Ascending aorta (tissue), 2 donors: Measurements from ENCODE around the gene SCG2. TPM values are rescaled to one million over a fixed set of nuclear protein-coding genes. Genes with fewer than 3 reads are reported as not detected.

Experiments used
- DNase-seq, 2 donors: peaks; one replicate each; pipeline ENCODE4 v3.0.0-alpha.2; 2019; ENCODE audit warnings: low spot score in 2 of 2
- H3K27ac ChIP-seq, 2 donors: fragments of 200-600 bp; sonication (generic); one replicate each; pipeline ENCODE4 v1.5.1; 2016 to 2017; ENCODE audit warnings: mild to moderate bottlenecking in 1 of 2
- H3K27me3 ChIP-seq: fragments of 200-600 bp; sonication (generic); one replicate; pipeline ENCODE4 v1.5.1; 2017
- H3K36me3 ChIP-seq, 2 donors: fragments of 200-600 bp; sonication (generic); one replicate each; pipeline ENCODE4 v1.5.1; 2016
- H3K4me1 ChIP-seq, 2 donors: fragments of 200-600 bp; sonication (generic); one replicate each; pipeline ENCODE4 v1.5.1; 2016 to 2017; ENCODE audit warnings: mild to moderate bottlenecking in 1 of 2
- H3K4me3 ChIP-seq, 2 donors: fragments of 200-600 bp; sonication (generic); one replicate each; pipeline ENCODE4 v1.5.1; 2016 to 2017; ENCODE audit warnings: mild to moderate bottlenecking in 1 of 2
- H3K9me3 ChIP-seq, 2 donors: fragments of 200-600 bp; sonication (generic); one replicate each; pipeline ENCODE4 v1.5.1; 2016
- intact Hi-C: fragments of 100-400 bp; cut with DNase I; formaldehyde crosslinking; loops from one replicate; pipeline ENCODE4 v1.15.1; 2023
- total RNA-seq: library from RNA; depleted of rRNA; stranded (reverse); fragments of >200 nt; gene quantifications from one replicate; pipeline ENCODE4 v1.1.0, GENCODE V29; 2016
- TF ChIP-seq, protein P1 (sequence below), 3 experiments: fragments of 200-600 bp in 2 of 3; fragments of 450-650 bp in 1 of 3; sonication (generic) in 2 of 3; IDR thresholded peaks; one replicate each; pipeline ENCODE4 v1.5.1; 2016 to 2019; ENCODE audit warnings: antibody characterized with exemption in 3 of 3, mild to moderate bottlenecking in 1 of 3, moderate library complexity in 1 of 3

The SCG2 gene
- total RNA-seq, 1 donor from 2014 or later, result 0.32 TPM

DNA sequence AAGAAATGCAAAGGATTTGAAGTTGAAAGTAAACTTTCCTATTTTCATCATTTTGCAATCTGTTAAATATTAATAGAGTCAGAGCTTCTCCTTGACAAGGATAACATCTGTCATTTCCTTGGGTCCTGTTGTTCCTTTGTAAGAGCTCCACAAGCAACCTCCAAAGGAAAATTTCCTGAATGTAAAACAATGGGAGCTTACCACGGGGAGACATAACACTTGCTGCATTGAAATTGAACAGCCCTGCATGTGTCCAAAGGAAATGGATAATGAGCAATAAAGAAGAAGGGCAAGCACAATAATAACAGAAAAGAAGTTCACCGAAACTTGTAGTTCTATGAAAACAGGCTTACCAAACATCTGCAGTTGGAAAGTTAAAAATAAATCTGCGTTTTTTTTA lies 42.0 kb upstream of the SCG2 start:
- H3K4me3 ChIP-seq, result no peak overlapping the region
- H3K27ac ChIP-seq, result no peak overlapping the region
- intact Hi-C loops, result no loop called here
- no peaks in the 10 kb centered on the region for H3K9me3 ChIP-seq
- H3K4me1 ChIP-seq, result peaks cover 0 to 3% of the 10 kb centered on the region in 2 donors
- no peaks in the 10 kb centered on the region for H3K36me3 ChIP-seq
- no peak for DNase-seq
- TF ChIP-seq, protein P1, sequence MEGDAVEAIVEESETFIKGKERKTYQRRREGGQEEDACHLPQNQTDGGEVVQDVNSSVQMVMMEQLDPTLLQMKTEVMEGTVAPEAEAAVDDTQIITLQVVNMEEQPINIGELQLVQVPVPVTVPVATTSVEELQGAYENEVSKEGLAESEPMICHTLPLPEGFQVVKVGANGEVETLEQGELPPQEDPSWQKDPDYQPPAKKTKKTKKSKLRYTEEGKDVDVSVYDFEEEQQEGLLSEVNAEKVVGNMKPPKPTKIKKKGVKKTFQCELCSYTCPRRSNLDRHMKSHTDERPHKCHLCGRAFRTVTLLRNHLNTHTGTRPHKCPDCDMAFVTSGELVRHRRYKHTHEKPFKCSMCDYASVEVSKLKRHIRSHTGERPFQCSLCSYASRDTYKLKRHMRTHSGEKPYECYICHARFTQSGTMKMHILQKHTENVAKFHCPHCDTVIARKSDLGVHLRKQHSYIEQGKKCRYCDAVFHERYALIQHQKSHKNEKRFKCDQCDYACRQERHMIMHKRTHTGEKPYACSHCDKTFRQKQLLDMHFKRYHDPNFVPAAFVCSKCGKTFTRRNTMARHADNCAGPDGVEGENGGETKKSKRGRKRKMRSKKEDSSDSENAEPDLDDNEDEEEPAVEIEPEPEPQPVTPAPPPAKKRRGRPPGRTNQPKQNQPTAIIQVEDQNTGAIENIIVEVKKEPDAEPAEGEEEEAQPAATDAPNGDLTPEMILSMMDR (IDR thresholded peaks at IDR 0.05), result no peak
- no peaks in the 10 kb centered on the region for H3K27me3 ChIP-seq

DNA sequence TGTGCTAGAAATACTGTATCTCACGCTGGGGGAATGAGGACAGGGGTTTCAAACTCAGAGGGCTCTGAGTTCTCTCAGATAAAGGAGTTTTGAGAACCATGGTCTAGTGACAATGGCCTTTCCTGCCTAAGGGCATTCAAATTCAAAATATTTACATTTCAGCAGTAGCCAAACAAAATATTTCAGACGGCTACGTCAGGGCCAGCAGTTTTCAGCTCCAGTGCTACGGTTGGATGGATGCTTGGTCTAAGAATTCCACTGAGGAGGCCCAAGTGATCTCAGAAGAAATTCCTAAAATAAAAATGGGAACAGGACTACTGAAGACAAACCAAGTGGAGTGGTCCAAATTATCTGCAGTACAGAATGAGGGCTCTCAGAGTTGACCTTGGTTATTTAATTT lies 41.1 kb upstream of the SCG2 start:
- intact Hi-C loops, result no loop called here
- no peak overlapping the region for H3K27ac ChIP-seq

DNA sequence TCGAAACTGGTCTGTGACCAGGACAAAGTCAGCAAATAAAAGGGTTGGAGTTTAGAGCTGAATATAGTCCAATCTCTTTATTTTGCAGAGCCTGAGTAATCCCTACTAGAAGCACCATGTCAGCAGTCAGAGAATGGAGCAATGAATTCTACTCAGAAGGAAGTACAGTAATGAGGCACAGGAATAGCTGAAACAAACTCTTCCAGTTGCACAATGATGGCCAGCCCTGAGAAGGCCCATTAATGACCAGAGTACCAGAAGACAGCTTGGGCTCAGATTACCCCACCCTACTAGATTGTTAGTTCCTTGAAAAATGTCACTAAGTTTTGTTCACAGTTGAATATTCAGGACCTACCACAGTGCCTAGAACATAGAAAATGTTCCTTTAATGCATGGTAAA lies 40.3 kb upstream of the SCG2 start:
- no peak for DNase-seq
- H3K36me3 ChIP-seq, result no peaks in the 10 kb centered on the region
- H3K27ac ChIP-seq, result no peak overlapping the region
- peaks cover 0 to 3% of the 10 kb centered on the region in 2 donors for H3K4me1 ChIP-seq
- intact Hi-C loops, result no loop called here
- H3K9me3 ChIP-seq, result no peaks in the 10 kb centered on the region
- no peaks in the 10 kb centered on the region for H3K27me3 ChIP-seq
- H3K4me3 ChIP-seq, result no peak overlapping the region
- TF ChIP-seq, protein P1 (IDR thresholded peaks at IDR 0.05), result no peak

More for the DNA sequence above, 41.1 kb upstream of the SCG2 start:
- no peak for DNase-seq
- Histone ChIP-seq H3K9me3 (no peaks in the 10 kb centered on the region), H3K4me1 (peaks cover 0 to 3% of the 10 kb centered on the region in 2 donors), H3K27me3 (no peaks in the 10 kb centered on the region), H3K4me3 (no peak overlapping the region), H3K36me3 (no peaks in the 10 kb centered on the region)
- TF ChIP-seq, protein P1 (IDR thresholded peaks at IDR 0.05), result no peak

DNA sequence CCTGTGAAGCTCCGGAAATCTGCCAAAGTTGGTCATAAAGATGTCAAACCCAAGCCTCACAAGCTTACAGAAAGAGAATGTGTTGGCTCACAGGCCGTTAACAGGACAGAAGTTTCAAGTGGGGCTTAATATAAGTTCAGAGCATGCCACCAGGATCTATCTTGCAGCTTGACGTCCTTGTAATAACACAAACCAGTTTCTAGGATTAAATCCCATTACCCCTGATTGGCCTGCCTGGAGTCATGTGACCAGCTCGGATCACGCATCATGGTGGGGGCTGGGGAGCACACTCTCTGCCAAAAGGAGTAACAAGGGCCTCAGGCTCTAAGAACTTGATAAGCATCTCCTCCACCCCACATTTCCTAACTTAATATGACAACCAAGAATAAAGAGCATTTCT lies 38.9 kb upstream of the SCG2 start:
- H3K4me3 ChIP-seq, result no peak overlapping the region
- intact Hi-C loops, result no loop called here
- H3K27me3 ChIP-seq, result no peaks in the 10 kb centered on the region
- H3K9me3 ChIP-seq, result no peaks in the 10 kb centered on the region
- TF ChIP-seq, protein P1 (IDR thresholded peaks at IDR 0.05), result no peak
- peaks cover 0 to 3% of the 10 kb centered on the region in 2 donors for H3K4me1 ChIP-seq
- no peak for DNase-seq
- no peak overlapping the region for H3K27ac ChIP-seq
- no peaks in the 10 kb centered on the region for H3K36me3 ChIP-seq

DNA sequence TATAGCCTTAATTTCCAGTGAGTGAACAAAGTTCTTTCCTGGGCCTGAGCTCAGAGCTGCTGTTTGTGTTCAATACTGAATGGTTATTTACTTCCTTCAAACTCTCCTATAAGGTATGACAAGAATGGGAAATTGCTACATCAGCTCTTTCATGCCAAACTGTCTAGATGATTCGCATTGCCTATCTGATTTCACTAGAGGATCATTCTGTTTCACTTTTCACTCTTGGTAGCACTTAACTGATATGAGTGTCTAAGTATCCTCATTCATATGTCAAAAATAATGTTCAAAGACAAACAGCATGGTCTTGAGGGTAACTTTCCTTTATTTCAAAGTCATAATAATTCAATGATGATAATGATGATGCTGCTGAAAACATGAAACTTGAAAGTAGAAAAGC lies 32.9 kb upstream of the SCG2 start:
- no peaks in the 10 kb centered on the region for H3K4me1 ChIP-seq
- H3K9me3 ChIP-seq, result no peaks in the 10 kb centered on the region
- H3K4me3 ChIP-seq, result no peak overlapping the region
- TF ChIP-seq, protein P1 (IDR thresholded peaks at IDR 0.05), result no peak
- H3K36me3 ChIP-seq, result no peaks in the 10 kb centered on the region
- intact Hi-C loops, result no loop called here
- no peaks in the 10 kb centered on the region for H3K27me3 ChIP-seq
- DNase-seq, result no peak
- no peak overlapping the region for H3K27ac ChIP-seq

DNA sequence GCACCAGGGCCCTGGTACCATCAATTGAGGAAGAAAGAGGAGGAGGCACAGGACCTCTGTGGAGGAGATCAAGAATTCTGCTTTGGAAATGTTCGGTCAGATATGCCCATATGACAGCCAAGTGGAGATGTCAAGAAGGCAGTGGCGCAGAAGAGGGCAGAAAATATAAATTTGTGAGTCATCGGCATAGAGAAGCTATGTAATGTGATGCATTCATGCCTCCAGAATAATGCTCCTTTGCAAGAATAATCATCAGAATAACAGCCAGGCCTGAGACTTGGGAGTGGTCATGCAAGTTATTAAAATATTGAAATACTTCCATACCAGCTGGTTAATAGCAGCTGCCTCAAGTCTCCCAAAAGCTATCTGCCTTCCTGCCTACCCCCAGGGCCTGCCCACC lies 32.1 kb upstream of the SCG2 start:
- H3K36me3 ChIP-seq, result no peaks in the 10 kb centered on the region
- intact Hi-C loops, result no loop called here
- DNase-seq, result no peak
- TF ChIP-seq, protein P1 (IDR thresholded peaks at IDR 0.05), result no peak
- no peaks in the 10 kb centered on the region for H3K9me3 ChIP-seq
- H3K27me3 ChIP-seq, result no peaks in the 10 kb centered on the region
- no peak overlapping the region for H3K4me3 ChIP-seq
- H3K4me1 ChIP-seq, result no peaks in the 10 kb centered on the region
- no peak overlapping the region for H3K27ac ChIP-seq
